Measurements from ENCODE around the gene CCDC17.

The CCDC17 gene

GRCh38 chr1:45622524-45623394 is 1.1 kb downstream of the CCDC17 start:
- TF ChIP-seq CTCF (conservative IDR thresholded peaks at IDR 0.05; ENCODE audit: low read depth, low read length): no peak
- no peak for DNase-seq (ENCODE audit: low read depth)
- H3K4me3 ChIP-seq (ENCODE audit: low read length): no peak overlapping the region

DNA sequence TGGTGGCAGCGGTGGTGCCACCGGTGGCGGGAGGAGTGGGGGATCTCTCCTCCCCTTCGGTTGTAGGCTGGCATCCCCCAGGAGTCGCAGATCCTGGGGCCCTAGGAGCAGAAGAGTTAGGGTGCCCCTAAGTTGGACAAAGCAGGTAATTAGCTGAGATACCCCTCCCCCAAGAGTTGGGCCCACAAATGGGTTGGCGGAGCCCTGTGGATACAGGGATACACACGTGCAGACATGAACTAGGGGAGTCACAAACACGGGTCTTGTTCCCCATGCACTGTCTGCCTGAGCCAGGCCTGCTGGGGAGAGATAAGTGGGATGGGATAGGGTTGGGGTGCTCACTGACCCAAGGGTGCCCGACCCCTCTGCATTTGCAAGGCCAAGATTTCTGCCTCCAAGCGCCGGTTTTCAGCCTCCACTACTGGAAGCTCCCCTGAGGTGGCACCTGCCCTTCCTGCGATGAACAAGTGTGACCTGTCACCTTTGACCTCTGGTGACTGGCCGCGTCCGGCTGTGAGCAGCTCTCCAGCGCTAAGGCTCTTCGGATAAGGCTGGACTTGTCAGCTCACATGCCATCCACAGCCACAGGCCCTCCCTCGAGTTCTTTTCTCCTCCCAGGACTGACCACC is 1.8 kb downstream of the CCDC17 start:
- DNase-seq (ENCODE audit: low read depth): no peak
- no peak for TF ChIP-seq CTCF (conservative IDR thresholded peaks at IDR 0.05; ENCODE audit: low read depth, low read length)
- no peak overlapping the region for H3K4me3 ChIP-seq (ENCODE audit: low read length)

GRCh38 chr1:45621501-45621836 is 2.4 kb downstream of the CCDC17 start:
- no peak for TF ChIP-seq CTCF (conservative IDR thresholded peaks at IDR 0.05; ENCODE audit: low read depth, low read length)
- H3K4me3 ChIP-seq (ENCODE audit: low read length): no peak overlapping the region
- DNase-seq (ENCODE audit: low read depth): no peak

DNA sequence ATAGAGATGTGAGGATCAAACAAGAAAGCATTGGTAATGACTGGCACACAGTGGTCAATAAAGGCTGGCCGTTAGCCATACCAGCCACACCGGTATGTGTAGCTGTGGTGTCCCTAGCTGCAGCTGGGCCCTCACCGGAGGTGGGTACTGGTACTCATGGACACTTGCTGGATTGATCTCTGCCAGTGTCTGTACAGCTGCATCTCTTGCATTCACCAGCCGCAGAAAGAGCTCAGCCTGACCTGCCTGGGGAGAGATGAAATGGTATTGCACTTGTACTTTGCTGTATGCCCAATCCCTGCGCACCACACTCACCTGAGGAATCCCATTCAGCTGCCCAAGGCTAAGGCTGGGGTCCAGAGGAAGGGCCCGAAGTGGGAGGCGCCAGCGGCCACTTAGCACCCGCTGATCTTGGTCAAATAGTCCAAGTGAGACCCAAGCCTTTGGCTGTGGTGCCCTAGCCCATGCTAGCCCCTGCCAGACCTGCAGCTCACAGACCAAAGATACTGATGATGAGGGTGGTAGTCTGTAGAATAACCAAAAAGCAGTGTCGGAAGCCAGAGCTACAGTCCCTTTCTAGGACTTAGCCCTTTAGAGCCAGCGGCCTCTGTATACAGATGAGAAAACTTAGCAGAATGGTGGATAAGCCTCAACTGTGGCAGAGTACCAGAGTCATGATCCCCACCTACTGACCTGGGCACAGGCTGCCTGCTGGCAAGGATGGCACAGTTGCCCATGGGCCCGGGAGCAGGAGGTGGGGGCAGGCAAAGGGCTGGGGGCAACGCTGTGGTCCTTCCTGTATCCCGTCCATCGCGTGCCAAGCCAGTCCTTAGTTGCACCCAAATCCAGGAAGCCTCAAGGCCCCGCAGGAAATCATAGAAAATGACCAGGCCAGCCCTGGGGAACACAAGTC is 3.0 kb downstream of the CCDC17 start:
- DNase-seq (ENCODE audit: low read depth): no peak
- TF ChIP-seq CTCF (conservative IDR thresholded peaks at IDR 0.05; ENCODE audit: low read depth, low read length): no peak
- H3K4me3 ChIP-seq (ENCODE audit: low read length): no peak overlapping the region

DNA sequence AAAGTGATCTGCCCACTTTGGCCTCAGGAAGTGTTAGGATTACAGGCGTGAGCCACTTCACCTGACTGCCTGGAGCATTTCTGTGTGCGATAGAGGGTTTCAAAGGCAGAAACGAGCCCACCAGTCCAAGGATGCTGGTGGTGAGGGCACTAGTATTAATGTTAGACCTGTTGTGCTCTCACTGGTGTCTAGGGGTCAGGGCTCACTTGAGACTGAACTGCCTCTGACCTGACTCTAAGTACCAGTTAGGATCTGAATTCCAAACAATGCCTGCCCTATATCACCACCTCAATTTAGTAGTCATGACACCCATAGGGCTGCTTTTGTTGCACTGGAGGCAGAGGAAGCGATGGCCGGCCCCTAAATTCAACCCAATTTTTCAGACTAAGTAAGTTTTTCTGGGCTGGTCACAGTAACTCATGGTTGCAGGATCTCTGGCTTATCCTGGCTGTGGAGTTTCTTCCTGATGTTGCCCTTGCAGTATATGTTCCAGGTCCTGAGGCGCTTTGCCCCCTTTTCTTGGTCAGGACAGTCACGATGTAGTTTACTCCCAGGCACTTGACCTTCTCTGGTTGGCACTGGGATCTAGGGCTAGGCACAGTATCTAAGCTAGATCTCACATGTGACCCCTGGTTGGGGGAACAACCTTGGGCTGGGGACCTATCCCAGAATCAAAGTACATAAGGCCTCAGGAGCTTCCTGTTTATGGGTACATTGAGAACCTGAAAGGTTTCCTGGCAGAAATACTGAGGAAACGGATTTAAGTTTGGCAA is 4.5 kb downstream of the CCDC17 start:
- TF ChIP-seq CTCF (conservative IDR thresholded peaks at IDR 0.05; ENCODE audit: low read depth, low read length): no peak
- no peak for DNase-seq (ENCODE audit: low read depth)
- H3K4me3 ChIP-seq (ENCODE audit: low read length): no peak overlapping the region

GRCh38 chr1:45617618-45618017 is 6.2 kb downstream of the CCDC17 start:
- no peak overlapping the region for H3K4me3 ChIP-seq (ENCODE audit: low read length)
- no peak for DNase-seq (ENCODE audit: low read depth)
- no peak for TF ChIP-seq CTCF (conservative IDR thresholded peaks at IDR 0.05; ENCODE audit: low read depth, low read length)

Data from retinal pigment epithelial cell (primary cell).